DMS 273 treated with DMSO at 0.1 percent for 48 hours (cell line): Measurements from ENCODE around the gene LGALS7.
"Not testable (repeated sequence)": the region's sequence is repeated elsewhere in the genome, so short reads cannot be mapped to it uniquely, and the experiment has no call there.

ENCODE experiments used
- DNase-seq: peaks from one replicate; lab custom pipeline; 2025; lab: John Stamatoyannopoulos, UW

Gene LGALS7

DNA sequence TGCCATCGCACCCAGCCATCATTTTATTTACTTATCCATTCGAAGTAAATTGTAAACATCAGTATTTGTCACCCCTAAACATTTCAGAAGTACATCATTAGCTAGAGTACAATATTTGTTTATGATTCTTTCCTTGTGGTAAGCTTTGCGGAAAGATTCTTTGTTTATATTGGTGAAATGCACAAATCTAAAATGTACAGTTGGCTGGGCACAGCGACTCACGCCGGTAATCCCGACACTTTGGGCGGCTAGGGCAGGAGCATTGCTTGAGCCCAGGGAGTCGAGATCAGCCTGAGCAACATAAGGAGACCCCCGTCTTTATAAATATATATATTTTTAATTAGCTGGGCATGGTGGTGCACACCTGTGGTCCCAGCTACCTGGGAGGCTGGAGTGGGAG lies 25.8 kb upstream of the LGALS7 start:
- DNase-seq, result no peak

DNA sequence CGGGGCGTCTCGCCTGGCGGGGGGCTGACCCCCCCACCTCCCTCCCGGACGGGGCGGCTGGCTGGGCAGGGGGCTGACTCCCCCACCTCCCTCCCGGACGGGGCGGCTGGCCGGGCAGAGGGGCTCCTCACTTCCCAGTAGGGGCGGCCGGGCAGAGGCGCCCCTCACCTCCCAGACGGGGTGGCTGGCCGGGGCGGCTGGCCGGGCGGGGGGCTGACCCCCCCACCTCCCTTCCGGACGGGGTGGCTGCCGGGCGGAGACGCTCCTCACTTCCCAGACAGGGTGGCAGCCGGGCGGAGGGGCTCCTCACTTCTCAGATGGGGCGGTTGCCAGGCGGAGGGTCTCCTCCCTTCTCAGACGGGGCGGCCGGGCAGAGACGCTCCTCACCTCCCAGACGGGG lies 24.5 kb upstream of the LGALS7 start:
- DNase-seq, result not testable (repeated sequence)

DNA sequence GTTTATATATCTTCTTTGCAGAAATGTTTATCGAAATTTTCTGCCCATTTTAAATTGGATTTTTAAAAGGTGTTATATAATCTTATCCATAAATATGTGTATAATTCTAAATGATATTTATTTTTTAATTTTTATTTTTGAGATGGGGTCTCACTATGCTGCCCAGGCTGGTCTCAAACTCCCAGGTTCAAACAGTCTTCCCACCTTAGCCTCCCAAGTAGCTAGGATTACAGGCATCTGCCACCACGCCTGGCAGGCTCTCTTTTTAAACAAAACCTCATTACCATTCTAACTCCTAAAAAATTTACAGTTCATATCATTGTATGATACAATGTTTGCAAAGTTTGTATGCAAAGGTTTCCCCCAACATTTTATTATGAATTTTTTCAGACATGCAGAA lies 22.8 kb upstream of the LGALS7 start:
- DNase-seq, result no peak

DNA sequence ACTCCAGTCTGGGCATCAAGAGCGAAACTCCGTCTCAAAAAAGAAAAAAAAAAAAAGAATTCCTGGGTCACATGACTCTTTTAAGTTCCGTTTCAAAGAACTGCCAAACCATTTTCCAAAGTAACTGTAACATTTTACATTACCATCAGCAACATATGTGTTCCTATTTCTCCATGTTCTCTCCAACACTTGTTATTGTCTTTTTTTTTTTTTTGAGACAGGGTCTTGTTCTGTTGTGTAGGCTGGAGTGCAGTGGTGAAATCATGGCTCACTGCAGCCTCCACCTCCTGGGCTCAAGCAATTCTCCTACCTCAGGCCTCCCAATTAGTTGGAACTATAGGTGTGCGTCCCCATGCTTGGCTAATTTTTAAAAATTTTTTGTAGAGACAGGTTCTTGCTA lies 22.2 kb upstream of the LGALS7 start:
- DNase-seq, result no peak

DNA sequence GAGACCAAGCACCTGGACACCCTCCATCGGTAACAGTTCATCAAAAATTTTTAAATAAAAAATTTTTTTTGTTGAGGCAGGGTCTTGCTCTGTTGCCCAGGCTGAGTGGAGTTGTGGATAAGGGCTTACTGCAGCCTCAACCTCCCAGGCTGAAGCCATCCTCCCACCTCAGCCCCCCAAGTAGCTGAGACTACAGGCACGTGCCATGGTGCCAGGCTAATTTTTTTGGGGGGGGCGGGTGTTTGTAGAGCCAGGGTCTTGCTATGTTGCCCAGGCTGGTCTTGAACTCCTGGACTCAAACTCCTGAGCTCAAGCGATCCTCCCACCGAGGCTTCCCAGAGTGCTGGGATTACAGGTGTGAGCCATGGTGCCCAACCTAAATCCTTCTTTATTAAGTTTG lies 20.4 kb upstream of the LGALS7 start:
- no peak for DNase-seq

DNA sequence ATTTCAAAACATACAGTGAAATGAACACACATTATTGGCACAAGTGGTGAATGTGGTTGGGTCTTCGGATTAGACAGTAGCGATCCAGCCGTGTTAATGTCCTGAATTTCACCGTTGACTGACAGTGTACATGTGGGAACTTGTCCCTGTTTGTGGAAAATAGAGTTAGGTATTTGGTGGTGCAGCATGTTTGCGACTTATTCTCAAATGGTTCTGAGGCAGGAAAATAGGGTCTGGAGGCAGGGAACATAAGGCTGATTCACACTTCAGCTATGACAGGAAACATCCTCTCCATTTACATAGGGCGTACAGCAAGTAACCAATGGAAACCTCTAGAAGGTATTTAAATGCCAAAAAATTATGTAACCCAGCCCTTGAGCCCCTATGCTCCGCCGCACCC lies 19.9 kb upstream of the LGALS7 start:
- DNase-seq, result no peak

DNA sequence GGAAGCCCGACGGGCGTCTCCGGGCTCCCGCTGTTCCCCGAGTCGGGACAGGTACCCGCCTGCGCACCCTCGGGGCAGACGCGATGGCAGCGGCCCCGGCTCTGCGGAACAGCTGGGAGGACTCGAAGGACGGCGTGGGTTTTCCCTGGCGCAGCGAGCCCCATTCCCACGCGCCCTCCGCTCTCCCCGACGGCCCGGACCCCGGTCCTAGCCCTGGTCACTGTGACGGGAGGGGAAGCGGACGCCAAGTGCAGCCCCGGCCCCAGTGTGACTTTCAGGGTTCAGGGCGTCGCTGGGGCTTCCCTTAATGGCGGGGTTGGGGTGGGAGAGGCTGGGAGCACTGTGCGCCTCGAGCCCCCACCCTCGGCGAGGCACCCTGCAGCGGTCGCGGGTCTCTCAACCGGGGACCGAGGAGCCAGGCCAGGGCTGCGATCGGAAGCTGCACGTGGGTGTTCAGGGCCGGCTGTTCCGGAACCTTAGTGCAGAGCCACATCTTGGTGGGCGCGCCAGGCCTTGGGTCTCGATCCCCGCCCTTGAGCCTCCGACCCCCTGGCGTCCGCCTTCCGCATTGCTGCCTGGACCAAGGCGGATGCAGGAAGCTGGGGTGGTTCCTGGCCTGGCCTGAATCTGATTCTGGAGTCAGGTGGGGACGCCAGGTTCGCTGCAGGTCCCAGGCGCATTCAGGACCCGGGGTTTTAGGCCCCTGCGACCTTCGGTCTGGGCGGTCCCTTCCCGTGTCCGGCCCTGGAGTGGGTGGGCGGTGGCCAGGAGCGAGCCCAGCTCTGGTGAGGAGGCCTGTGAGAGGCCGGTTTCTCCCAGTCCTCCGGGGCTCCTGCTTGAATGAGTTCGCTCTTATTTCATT lies 19.2 kb upstream of the LGALS7 start:
- DNase-seq, result no peak

DNA sequence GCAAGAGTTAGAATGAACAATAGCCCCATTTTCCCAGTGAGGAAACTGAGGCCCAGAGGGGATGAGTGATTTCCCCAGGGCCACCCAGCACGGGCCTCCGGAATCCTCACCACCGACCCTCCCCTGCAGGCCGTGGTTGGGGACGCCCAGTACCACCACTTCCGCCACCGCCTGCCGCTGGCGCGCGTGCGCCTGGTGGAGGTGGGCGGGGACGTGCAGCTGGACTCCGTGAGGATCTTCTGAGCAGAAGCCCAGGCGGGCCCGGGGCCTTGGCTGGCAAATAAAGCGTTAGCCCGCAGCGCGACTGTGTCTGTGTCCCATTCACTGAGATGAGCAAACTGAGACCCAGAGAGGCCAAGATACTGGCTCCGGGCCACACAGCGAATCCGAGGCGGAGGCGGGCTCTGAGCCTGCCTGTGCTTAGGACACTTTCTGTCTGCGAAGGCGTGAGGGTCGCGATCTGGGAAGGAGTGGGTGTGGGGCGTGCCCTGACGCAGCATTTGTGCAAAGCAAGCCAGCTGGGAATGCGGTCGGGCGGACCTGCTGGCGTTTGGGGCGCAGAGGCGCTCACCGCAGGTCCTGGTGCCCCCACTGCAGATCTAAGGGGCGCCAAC lies 18.2 kb upstream of the LGALS7 start:
- DNase-seq, result not testable (repeated sequence)

DNA sequence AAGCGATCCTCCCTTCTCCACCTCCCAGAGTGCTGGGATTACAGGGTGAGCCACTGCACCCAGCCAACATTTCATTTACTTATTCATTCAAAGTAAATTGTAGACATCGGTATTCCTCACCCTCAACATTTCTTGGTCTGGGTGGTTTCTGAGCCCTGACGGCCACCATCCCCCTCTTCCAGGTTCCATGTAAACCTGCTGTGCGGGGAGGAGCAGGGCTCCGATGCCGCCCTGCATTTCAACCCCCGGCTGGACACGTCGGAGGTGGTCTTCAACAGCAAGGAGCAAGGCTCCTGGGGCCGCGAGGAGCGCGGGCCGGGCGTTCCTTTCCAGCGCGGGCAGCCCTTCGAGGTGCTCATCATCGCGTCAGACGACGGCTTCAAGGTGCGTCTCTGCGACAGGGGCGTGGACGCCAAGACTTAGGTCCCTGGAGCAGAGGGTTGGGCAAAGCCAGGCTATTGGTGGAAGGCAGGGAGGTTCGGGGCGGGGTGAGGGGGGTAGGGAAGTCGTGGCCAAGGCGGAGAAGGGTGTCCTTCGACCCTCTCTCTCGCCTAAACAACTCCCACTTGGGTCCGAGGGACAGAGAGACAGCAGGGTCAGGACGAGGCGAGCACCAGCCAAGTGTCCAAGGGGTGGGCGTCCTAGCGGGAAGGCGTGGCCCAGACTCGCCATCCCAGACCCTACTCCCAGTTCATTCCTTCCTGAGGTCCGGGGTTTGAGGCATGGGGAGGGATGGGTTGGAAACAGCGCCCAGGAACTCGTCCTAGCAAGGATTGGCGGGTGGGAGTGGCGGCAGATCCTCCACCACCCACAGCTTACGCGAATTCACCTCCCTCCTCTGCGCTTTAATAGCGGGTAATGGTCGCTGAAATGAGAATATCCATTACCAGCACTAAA lies 17.4 kb upstream of the LGALS7 start:
- not testable (repeated sequence) for DNase-seq

DNA sequence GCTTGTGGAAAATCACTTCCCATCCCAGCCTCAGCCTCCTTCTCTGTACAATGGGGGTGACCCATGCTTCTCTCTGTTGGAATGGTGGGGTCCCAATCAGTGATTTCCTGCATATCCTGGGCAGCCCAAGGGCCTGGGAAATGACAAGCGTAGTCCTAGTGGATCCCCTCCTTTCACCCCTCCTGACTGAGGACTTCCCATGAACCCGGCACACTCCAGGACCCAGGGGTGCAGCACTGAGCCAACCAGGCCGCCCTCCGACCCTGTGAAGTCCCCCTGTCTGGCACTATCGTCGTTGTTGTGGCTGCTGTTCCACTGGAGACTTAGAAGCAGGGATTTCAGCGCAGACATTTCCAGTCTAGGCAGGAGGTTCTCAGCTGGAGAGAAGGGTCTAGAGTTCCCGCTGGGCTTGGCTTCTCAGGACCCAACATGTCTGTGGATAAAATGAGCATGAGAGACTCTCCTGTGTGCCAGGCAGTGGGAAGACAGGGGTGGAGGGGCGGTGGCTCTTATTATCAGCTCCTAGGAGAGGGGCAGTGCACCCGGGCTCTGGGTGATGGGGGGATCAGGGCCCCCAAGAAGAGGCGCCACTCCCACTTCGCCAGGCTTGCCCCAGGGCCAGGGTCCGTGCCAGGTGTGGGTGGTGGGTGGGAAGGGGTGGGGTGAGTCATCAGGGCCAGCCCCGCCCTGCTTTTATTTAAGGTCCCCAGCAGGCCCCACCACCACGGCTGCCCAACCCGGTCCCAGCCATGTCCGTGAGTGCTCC lies 15.3 kb upstream of the LGALS7 start, which contains the start of gene LGALS7B:
TSS of gene LGALS7B (plus strand) at position 723 of the 766 bp plus-strand sequence. CDS start at position 750, 27 bp downstream.
- DNase-seq, result no peak

DNA sequence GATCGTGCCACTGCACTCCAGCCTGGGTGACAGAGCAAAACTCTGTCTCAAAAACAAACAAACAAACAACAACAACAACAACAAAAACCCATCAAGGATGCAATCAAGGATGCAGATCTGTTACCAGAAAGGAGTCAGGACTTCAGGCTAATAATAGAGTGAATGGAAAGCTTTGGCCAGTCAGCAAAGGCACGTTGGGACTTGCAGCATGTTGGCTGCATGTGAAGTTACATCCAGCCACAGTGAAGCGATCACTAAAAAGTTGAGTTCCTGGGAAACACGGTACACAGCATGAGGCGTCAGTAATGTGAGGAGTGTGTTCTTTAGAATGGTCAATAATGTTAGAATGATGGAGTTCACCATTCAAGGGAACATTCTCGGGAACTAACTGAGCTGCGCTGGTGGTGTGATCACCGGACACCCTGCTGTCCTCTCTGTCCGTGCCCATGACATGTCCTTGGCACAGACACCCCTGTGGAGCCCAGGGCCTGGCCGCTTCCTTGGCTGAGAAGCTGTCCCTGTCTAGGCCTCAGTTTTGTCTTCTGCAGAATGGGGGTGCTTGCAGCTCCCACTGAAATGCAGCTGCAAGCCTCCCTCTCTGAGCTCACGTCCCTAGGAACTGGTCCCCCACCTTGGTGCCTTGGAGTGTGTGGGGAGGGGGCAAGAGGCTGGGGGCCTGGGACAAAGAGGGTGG lies 13.4 kb upstream of the LGALS7 start:
- no peak for DNase-seq

DNA sequence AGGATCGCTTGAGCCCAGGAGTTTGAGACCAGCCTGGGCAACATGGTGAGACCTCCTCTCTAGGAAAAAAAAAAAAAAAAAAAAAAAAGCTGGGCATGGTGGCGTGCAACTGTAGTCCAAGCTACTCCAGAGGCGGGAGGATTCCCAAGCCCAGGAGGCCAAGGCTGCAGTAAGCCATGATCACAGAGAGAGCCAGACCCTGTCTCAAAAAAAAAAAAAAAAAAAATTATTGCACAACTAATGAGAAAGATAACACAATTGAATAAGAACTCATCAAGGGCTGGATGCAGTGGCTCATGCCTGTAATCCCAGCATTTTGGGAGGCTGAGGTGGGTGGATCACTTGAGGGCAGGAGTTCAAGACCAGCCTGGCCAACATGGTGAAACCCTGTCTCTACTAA lies 12.7 kb upstream of the LGALS7 start:
- DNase-seq, result not testable (repeated sequence)

DNA sequence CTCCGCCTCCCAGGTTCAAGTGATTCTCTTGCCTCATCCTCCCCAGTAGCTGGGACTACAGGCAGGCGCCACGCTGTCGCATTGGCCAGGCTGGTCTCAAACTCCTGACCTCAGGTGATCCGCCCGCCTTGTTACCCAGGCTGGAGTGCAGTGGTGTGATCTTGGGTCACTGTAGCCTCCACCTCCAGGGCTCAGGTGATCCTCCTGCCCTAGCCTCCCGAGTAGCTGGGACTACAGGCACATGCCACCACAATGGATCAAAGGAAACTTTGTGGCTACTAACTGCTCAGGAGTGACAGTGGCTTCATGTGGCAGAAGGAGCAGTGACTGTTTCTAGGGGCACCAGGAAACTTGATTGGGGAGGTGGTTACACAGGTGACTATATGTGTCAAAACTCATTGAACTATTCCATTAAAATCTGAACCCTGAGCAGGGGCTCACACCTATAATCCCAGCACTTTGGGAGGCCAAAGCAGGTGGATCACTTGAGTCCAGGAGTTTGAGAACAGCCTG lies 11.9 kb upstream of the LGALS7 start:
- DNase-seq, result no peak

DNA sequence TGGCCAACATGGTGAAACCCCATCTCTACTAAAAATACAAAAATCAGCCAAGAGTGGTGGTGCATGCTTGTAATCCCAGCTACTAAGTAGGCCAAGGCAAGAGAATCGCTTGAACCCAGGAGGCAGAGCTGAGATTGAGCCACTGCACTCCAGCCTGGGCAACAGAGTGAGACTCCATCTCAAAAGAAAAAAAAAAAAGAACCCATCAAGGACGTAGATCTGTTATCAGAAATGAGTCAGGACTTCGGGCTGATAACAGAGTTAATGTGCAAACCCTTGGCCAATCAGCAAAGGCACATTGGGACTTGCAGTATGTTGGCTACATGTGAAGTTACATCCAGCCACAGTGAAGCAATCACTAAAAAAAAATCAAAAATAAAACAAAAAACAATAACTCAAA lies 10.9 kb upstream of the LGALS7 start:
- DNase-seq, result no peak

DNA sequence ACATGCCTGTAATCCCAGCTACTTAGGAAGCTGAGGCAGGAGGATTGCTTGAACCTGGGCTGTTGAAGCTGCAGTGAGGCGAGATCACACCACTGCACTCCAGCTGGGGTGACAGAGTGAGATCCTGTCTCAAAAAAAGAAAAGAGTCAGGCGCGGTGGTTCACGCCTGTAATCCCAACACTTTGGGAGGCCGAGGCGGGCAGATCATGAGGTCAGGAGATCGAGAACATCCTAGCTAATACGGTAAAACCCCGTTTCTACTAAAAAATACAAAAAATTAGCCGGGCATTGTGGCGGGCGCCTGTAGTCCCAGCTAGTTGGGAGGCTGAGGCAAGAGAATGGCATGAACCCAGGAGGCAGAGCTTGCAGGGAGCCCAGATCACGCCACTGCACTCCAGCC lies 8.9 kb upstream of the LGALS7 start:
- not testable (repeated sequence) for DNase-seq

DNA sequence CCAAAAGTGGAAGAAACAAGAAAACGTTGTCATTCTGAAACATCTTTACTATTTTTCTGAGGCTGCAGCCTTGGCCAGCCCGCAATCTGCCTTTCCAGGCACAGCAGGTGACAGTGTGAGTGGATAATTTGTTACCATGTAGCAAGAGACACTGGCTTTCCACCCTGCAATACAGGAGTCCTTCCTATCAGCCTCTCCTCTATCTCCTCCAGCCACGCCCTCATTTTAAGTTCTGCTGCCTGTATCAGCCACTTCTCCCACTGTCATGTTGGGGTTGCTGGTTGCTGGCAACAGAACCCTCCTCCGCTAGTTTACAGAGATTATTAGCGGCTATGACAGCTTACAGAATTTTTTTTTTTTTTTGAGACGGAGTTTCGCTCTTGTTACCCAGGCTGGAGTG lies 7.7 kb upstream of the LGALS7 start:
- no peak for DNase-seq

DNA sequence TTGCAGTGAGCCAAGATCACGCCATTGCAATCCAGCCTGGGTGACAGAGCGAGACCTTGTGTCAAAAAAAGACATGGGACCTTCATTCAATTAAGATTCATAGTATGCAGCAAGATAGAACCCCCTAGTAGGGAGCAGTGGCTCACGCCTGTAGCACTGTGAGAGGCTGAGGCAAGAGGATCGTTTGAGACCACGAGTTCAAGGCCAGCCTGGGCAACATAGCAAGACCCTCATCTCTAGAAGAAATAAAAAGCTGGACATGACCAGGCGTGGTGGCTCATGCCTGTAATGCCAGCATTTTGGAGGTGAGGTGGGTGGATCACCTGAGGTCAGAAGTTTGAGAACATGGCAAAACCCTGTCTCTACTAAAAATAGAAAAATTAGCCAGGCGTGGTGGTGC lies 7.1 kb upstream of the LGALS7 start:
- DNase-seq, result no peak

DNA sequence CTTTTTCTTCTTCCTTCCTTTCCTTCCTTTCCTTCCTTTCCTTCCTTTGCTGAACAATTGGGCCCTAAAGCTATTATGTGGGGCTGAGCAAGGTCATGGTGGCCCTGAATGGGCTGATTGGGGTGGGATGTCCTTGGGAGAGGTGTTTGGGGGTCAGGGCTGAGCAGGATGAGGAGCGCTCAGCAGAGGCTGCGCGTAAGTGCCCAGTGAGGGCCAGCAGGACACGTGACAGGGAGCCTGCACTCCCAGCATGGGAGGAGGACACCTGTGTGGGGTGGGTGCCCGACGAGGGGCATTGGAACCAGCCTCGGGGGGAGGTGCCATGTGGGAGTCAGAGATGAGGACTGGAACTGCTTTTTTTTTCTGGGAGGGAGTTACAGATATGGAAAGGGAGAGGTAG lies 5.4 kb upstream of the LGALS7 start:
- DNase-seq, result no peak

DNA sequence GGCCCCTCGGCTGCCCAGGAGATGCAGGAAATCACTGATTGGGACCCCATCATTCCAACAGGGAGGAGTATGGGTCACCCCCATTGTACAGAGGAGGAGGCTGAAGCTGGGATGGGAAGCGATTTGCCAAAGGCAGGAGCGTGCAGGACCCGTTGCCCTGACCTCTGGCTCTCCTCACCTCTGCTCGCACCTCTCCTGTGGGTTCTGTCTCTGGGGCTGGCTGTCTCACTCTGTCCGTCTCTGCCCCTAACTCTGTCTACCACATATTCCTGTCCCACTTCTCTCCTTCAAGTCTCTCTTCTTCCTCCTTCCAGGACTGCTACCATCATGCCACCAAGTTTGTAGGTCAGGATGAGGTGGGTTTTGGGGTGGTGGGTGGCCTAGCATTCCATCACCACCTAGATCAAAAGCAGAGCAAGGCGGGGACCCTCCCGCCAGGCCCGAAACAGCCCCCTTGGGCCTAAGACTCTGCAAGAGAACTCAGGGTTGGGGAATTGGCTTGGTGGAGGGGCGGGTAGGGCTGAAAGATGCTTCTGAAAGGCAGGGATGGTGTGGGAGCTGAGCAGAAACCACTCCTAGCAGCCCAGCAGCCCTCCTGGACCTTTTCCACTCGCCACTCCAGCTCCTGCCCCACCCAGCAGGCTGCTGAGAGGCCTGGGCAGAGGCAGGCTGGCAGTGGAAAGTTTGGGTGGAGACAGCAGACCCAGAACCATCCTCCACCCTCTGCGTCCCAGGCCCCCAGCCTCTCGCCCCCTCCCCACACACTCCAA lies 1.0 kb upstream of the LGALS7 start:
- no peak for DNase-seq

DNA sequence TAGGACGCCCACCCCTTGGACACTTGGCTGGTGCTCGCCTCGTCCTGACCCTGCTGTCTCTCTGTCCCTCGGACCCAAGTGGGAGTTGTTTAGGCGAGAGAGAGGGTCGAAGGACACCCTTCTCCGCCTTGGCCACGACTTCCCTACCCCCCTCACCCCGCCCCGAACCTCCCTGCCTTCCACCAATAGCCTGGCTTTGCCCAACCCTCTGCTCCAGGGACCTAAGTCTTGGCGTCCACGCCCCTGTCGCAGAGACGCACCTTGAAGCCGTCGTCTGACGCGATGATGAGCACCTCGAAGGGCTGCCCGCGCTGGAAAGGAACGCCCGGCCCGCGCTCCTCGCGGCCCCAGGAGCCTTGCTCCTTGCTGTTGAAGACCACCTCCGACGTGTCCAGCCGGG lies 1.7 kb downstream of the LGALS7 start:
- not testable (repeated sequence) for DNase-seq
